Hepatocyte (in vitro differentiated cells): ENCODE results near the gene YWHAQ.

Experiments used
- EZH2 ChIP-seq: fragments of 200-600 bp; sonication (generic); IDR thresholded peaks from 2 replicates; pipeline ENCODE4 v1.6.1; 2016; ENCODE audit warnings: antibody characterized with exemption, mild to moderate bottlenecking, borderline replicate concordance
- EZH2phosphoT487 ChIP-seq: fragments of 200-600 bp; sonication (generic); IDR thresholded peaks from one replicate; pipeline ENCODE4 v1.6.1; 2018; ENCODE audit warnings: antibody characterized with exemption, mild to moderate bottlenecking, low read depth, moderate library complexity; ENCODE audit not compliant: unreplicated experiment, severe bottlenecking
- TF ChIP-seq, protein P1 (sequence below): fragments of 200-600 bp; sonication (generic); IDR thresholded peaks from 2 replicates; pipeline ENCODE4 v1.5.1; 2016; ENCODE audit warnings: antibody characterized with exemption, mild to moderate bottlenecking; ENCODE audit not compliant: poor library complexity

- TF ChIP-seq, protein P1, sequence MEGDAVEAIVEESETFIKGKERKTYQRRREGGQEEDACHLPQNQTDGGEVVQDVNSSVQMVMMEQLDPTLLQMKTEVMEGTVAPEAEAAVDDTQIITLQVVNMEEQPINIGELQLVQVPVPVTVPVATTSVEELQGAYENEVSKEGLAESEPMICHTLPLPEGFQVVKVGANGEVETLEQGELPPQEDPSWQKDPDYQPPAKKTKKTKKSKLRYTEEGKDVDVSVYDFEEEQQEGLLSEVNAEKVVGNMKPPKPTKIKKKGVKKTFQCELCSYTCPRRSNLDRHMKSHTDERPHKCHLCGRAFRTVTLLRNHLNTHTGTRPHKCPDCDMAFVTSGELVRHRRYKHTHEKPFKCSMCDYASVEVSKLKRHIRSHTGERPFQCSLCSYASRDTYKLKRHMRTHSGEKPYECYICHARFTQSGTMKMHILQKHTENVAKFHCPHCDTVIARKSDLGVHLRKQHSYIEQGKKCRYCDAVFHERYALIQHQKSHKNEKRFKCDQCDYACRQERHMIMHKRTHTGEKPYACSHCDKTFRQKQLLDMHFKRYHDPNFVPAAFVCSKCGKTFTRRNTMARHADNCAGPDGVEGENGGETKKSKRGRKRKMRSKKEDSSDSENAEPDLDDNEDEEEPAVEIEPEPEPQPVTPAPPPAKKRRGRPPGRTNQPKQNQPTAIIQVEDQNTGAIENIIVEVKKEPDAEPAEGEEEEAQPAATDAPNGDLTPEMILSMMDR = no peak
- TF ChIP-seq EZH2 = no peak
- TF ChIP-seq EZH2phosphoT487 = no peak
These were observed 38.1 kb downstream of the YWHAQ start for GRCh38 chr2:9592699-9593098.
